ENCODE results near the gene ERCC2.

The ERCC2 gene

GRCh38 chr19:45400192-45400591 lies 29.8 kb upstream of the ERCC2 start:
- DNase-seq, result no peak

- DNase-seq, result no peak
Measured at GRCh38 chr19:45395821-45396617, 25.6 kb upstream of the ERCC2 start.

GRCh38 chr19:45391871-45392665 lies 21.7 kb upstream of the ERCC2 start:
- DNase-seq, result no peak

GRCh38 chr19:45391346-45391745 lies 21.0 kb upstream of the ERCC2 start:
- peak; percentile 39 for DNase-seq

- DNase-seq, result no peak
Measured at GRCh38 chr19:45385392-45386221, 15.2 kb upstream of the ERCC2 start.

GRCh38 chr19:45382426-45382825 lies 12.1 kb upstream of the ERCC2 start:
- DNase-seq, result no peak

- DNase-seq, result no peak
Measured at GRCh38 chr19:45380107-45380506, 9.7 kb upstream of the ERCC2 start.

- peak; percentile 98 for DNase-seq
Measured at GRCh38 chr19:45376045-45376724, 5.8 kb upstream of the ERCC2 start.

- DNase-seq, result no peak
Measured at GRCh38 chr19:45368737-45369340, 1.5 kb downstream of the ERCC2 start.

GRCh38 chr19:45368127-45368526 lies 2.2 kb downstream of the ERCC2 start:
- DNase-seq, result no peak

GRCh38 chr19:45364696-45365095 lies 5.7 kb downstream of the ERCC2 start:
- no peak for DNase-seq

- no peak for DNase-seq
Measured at GRCh38 chr19:45363861-45364459, 6.4 kb downstream of the ERCC2 start.

- DNase-seq, result no peak
Measured at GRCh38 chr19:45362291-45362690, 8.1 kb downstream of the ERCC2 start.

GRCh38 chr19:45361608-45362007 lies 8.8 kb downstream of the ERCC2 start:
- no peak for DNase-seq

GRCh38 chr19:45358213-45358792 lies 12.1 kb downstream of the ERCC2 start:
- DNase-seq, result no peak

GRCh38 chr19:45357445-45357783 lies 13.0 kb downstream of the ERCC2 start:
- no peak for DNase-seq

- no peak for DNase-seq
Measured at GRCh38 chr19:45356760-45357444, 13.5 kb downstream of the ERCC2 start.

GRCh38 chr19:45355910-45356309 lies 14.5 kb downstream of the ERCC2 start:
- no peak for DNase-seq

- no peak for DNase-seq
Measured at GRCh38 chr19:45355402-45355801, 15.0 kb downstream of the ERCC2 start.

GRCh38 chr19:45354241-45354842 lies 16.0 kb downstream of the ERCC2 start:
- no peak for DNase-seq

Measured in HCEC 1CT (cell line).